GM12865 (cell line): ENCODE data around the gene DCTN5.

Source experiments
- DNase-seq: peaks from one replicate; pipeline ENCODE4 v3.0.0; 2010; ENCODE audit warnings: low read depth
- H3K4me3 ChIP-seq: 2 replicates; pipeline ENCODE4 v1.5.1; 2011; ENCODE audit warnings: mild to moderate bottlenecking, low read depth, low read length, control low read depth
- CTCF ChIP-seq: IDR thresholded peaks from 2 replicates; pipeline ENCODE4 v1.5.1; 2011; ENCODE audit warnings: low read length, control low read depth, low read depth, inconsistent platforms; ENCODE audit not compliant: insufficient read depth; ENCODE audit errors: missing control alignments

Gene DCTN5

GRCh38 chr16:23663918-23664317, 22.7 kb downstream of the DCTN5 start:
- DNase-seq: no peak
- no peak overlapping the region for H3K4me3 ChIP-seq
- TF ChIP-seq CTCF: no peak

- H3K4me3 ChIP-seq: no peak overlapping the region
- DNase-seq: no peak
- TF ChIP-seq CTCF: no peak
Observed at GRCh38 chr16:23666571-23667354, 25.5 kb downstream of the DCTN5 start.

GRCh38 chr16:23667355-23667659, 26.0 kb downstream of the DCTN5 start:
- no peak for TF ChIP-seq CTCF
- no peak overlapping the region for H3K4me3 ChIP-seq
- DNase-seq: no peak

GRCh38 chr16:23668225-23668624, 27.0 kb downstream of the DCTN5 start:
- no peak overlapping the region for H3K4me3 ChIP-seq
- no peak for DNase-seq
- TF ChIP-seq CTCF: no peak

GRCh38 chr16:23668873-23669272, 27.6 kb downstream of the DCTN5 start:
- no peak for DNase-seq
- TF ChIP-seq CTCF: no peak

GRCh38 chr16:23670137-23670776, 29.0 kb downstream of the DCTN5 start:
- DNase-seq: peak; percentile 90

More at GRCh38 chr16:23668873-23669272, 27.6 kb downstream of the DCTN5 start:
- no peak overlapping the region for H3K4me3 ChIP-seq

More at GRCh38 chr16:23670137-23670776, 29.0 kb downstream of the DCTN5 start:
- H3K4me3 ChIP-seq: no peak overlapping the region
- no peak for TF ChIP-seq CTCF
